ENCODE results near the gene PRIMA1.

The PRIMA1 gene

GRCh38 chr14:93674343-93674742 lies 113.9 kb downstream of the PRIMA1 start:
- no peak for DNase-seq (ENCODE audit: low spot score)

- no peak for DNase-seq (ENCODE audit: low spot score)
Measured at GRCh38 chr14:93669632-93670031, 118.7 kb downstream of the PRIMA1 start.

Data from AG08395 (cell line).